HG03432 (cell line): ENCODE results near the gene RPN2.

ENCODE experiments used
- ATAC-seq: cut with Tn5 transposase; IDR thresholded peaks from one replicate; pipeline ENCODE4 v1.9.1; 2021; ENCODE audit warnings: mild to moderate bottlenecking, moderate library complexity; ENCODE audit not compliant: unreplicated experiment

RPN2 gene

DNA sequence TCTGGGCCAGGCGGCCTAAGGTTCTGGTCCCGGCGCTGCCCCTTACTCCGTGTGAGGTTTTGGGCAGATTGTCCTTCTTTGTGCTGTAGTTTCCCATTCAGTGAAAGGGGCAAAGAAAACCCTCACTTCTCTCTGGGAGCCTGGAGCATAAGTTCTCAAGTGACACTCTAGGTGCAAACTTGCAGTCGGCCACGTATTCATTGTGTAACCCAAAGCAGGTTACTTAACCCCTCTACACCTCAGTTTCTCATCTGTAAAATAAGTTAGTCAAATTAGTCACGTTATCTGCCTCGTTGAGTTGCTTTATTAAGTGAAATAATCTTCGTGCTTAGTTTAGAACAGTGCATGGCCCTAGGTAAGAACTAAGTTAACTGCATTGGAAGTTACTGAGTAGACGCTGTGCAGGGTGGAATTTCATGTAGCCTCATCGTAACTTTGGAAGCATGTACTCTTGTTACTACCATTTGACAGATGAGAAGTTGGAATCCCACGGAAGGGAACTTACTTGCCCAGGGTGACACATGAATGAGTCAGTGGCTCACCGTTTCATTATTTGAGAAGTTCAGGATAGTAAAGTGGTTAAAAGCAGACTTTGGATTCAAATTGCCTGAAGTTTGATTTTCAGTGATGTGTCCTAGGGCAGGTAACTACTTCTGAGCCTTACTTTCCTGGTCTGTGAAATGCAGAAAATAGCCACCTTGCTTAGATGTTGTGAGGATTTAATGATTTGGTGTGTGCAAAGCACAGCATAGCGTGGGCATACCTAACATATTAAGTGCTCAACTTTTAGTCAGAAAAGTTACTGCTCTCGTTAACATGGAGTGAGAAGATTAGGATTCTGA, 774 bp downstream of the RPN2 start:
- no peak for ATAC-seq

DNA sequence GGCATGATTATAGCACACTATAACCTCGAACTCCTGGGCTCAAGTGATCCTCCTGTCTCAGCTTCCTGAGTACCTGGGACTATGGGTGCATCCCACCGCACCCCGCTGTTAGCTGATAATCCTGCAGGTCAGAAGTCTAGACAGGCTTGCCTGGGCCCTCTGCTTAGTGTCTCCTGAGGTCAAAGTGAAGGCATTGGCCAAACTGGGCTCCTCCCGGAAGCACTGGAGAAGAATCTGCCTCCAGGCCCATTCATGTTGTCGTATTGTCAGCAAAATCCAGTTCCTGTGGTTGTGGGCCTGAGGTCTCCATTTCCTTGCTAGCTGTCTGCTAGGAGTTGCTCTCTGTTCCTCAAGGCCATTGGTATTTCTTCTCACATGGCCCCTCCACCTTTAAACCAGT, 6.6 kb downstream of the RPN2 start:
- no peak for ATAC-seq

DNA sequence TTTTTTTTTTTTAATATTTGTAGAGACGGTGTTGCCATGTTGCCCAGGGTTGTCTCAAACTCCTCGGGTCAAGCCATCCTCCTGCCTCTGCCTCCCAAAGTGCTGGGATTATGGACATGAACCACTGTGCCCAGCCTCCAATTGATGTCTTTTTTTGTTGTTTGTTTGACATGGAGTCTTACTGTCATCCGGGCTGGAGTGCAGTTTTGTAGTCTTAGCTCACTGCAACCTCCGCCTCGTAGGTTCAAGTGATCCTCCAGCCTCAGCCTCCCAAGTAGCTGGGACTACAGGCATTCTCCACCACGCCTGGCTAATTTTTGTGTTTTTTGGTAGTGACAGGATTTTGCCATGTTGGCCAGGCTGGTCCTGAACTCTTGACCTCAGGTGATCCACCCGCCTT, 9.7 kb downstream of the RPN2 start:
- ATAC-seq: no peak

DNA sequence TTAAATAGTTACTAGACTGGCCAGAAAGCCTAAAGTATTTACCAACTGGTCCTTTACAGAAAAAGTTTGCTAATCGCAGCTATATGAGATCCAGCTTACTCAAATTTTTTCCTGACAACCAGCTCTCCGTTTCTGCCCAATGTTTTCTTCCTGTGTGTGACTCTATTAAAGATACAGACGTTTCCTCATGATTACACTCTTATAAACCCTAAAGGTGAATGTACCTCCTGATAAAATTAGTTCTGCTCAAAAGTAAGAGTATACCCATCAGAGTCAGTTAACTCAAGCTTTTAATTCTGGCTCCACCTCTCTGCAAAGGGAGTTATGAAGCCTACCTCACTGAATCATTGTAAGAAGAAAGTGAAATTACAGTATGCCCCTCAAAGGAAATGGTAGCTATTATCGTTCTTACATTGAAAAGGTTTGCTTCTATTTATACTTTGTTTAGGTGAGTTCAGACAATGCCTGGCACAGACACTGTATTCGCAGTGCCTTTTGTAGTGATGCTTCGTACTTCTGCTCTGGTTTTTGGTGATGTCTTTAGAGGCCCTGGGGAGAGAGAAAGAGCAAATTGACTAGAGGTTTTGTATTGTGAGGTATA, 10.4 kb downstream of the RPN2 start:
- no peak for ATAC-seq

DNA sequence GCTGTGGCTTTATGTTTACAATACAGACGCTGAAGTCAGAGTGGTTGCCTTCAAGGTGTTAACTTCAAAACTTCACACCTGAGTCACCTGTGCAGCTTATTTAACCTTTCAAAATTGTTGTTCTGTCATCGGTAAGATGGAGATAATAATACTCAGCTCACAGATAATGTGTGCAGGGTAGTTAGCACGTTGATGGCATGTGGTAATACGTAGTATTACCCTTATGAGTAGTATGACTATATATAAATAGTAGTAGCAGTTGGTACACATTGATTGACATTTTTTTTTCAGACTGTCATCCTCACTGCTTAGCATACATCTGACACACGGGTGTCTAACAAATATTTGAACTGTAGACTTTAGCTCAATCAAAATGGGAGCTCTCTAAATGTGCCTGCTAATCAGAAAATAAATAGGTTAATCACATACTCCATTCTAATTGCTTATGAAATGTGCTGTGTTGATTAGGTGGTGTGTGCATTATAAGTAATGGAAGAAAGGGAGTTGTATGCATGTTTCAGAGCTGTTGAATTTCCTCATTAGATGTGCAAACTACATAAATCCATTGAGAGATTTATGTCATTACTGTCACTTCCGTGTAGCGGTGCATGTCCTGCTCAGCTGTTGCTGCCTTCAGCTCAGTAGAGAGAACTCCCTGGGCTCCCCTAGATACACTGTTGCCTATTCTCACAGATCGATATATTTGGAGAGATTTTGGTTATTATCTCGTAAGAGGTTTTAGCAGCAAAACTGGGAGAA, 11.4 kb downstream of the RPN2 start:
- no peak for ATAC-seq

DNA sequence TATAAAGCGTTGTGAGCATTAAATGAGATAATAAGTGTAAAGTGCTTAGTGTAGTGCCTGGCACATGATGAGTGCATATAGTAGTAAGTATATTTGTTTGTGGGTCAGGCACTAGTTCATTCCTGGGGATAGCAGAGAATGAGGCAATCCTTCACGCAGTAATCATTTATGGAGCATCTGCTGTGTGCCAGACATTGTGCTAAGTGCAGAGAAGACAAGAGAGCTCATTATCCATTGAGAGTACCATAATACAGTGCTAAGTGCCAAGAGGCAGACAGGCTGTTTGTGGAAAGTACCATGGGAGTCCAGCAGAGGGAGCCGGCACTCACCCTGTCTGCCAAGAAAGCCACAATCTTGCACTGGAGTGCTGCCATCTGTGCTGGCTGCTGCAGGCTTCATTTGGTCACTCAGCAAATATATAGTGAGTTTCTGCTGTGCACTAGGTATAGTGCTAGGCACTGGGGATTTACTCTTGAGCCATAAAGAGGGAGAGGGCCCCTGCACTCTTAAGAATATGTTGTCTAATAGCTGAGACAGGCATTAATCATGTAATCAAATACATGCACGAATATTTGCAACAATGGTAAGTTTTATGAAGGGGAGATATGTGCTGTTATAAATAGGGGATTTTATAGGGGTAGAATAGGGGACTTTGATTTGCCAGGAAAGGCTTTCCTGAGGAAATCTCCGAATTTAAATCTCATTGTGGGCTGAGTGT, 13.2 kb downstream of the RPN2 start:
- ATAC-seq: peak; percentile 69

DNA sequence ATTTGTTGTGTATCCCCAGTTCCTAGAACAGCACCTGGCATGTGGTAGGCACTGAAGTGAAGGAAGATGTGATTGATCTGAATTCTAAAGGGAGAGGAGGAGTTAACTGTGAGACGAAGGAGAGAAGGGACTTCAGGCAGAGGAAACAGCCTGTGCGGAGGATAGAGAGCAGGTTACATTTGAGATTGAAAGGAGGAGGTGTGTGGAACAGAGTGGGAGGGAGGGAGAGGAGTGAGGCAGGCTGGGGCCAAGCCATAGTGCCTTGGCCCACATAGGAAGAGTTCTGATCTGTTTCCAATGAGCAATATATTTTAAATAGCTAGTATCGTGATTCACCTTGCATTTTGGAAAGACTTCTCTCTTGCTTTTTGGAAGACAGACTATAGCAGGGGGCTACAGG, 14.1 kb downstream of the RPN2 start:
- ATAC-seq: no peak

DNA sequence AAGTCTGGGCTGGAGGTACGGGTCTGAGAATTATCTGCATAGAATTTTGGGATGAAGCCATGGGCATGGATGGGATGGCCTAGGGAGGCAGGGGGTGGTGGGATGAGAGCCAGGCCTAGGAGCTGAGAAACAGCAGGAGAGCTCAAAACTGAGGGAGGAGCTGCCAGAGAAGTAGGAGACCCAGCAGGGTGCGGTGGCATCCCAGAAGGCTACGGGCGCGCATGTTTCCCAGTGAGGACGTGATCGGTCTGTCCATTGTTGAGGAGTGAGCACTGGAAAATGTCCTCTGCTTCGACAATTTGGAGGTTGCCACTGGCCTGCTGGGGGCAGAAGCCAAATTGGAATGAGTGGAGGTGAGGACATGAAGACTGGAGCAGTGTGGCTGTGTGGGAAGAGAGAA, 14.7 kb downstream of the RPN2 start:
- no peak for ATAC-seq

DNA sequence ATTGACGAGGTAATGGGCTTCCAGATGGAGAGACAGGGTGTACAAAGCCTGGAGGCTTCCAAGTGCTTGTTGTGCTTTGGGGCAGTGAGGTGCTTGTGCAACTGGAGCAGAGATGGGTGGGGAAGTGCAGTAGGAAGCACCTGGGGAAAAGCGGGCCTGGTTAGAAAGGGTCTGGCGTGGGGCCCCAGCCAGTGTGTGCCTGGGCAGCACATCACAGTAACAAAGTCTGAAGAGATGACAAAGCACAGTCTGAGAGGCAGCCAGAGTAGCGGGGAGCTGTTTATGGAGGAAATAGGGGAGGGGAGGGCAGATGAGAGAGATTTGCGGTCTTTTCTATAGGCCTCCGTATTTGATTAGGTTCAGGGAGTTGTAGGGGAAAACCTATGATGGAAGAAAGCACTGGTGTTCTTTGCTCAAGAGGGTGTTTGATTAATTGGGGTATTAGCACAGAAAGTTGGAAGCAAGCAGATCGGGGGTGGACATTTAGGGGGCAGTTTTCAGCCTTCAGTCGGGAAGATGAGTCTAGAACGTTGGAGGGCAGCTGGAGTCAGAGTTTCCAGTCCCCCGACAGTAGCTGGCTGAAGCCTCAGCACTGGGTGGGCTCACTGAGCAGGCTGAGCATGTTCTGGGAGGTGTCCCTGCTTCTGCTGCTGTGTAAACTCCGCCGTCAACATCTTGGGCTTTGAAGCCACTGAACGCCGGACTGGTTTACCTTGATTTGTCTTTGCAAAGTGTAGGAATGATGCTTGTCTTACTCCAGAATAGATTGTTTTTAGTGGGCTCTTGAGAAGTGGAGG, 15.7 kb downstream of the RPN2 start:
- no peak for ATAC-seq

DNA sequence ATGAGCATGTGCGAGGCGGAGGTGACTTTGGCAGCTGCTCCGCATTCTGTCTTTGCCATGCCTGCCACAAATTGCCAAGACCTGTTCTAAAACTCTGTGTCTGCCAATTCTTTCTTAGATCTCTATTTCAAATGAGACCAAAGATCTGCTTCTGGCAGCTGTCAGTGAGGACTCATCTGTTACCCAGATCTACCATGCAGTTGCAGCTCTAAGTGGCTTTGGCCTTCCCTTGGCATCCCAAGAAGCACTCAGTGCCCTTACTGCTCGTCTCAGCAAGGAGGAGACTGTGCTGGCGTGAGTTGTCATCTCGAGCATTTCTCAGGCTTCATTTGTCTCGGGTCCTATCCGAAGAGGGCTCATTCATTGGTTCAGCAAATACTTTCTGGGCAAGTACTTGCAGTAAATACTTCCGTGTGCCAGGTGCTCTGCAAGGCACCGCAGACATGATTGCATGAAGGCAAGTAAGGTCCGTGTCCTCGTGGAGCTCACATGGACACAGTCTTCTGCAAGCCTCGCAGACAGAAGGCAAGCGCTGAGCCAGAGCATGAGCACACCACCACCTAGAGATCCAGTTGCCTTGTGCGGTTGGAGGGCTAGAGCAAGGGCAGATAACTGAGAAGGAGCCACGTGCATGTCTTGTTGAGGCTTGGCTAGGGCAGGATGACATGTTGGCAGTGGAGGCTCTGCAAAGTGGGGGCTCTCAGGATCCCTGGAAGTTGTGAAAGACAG, 20.0 kb downstream of the RPN2 start:
- ATAC-seq: no peak

DNA sequence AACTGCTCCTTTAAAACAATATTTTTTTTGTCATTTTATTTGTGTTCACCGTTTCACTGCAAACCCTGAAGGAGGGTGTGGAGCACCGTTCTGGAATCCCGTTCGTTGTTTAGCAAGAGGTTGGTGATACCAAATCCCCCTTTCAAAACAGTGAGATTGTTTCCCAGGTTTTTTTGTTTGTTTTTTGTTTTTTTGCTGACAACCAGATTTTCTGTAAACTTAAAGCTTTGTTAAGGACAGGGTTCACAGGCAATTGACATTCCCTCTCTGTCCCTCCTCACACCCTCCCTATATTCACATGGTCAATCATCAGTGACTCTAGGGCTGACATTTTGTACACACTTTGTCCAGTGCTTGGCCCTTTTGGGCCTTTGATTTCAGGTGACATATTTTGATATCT, 21.2 kb downstream of the RPN2 start:
- no peak for ATAC-seq

DNA sequence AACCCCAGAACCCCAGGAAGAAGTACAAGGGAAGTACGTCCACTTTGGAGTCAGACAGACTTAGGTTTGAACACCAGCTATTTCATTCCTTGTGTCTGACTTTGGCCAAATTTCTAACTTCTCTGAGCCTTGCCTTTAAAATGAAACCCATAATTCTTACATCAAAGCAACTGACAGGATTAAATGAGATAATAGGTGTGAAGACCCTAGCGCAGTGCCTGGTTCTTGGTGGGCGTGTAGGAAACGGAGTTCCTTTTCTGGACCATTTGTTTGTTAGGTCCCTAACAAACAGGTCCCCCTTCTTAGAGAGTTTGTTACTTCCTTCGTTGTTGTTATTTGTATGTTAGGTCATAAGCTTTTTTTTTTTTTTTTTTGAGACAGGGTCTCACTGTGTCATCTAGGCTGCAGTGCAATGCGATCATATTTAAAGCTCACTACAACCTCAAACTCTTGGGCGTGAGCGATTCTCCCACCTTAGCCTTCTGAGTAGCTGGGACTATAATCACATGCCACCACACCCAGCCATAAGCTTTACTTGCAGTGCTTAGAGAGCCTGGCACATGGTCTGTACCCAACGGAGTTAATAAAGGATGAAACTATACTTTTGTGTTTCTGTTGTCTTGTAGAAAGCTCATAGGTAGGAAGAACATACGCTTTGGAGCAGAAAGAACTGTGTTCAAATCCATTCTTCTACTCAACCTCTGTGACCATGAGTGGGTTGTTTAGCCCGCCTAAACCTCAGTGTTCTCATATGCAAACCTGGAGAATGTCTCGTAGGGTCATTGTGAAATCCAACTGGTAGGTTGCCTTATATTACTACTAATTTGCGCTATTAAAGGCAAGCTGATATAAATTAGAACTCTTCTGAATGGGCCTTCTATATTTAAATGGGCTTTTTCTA, 22.0 kb downstream of the RPN2 start:
- no peak for ATAC-seq

DNA sequence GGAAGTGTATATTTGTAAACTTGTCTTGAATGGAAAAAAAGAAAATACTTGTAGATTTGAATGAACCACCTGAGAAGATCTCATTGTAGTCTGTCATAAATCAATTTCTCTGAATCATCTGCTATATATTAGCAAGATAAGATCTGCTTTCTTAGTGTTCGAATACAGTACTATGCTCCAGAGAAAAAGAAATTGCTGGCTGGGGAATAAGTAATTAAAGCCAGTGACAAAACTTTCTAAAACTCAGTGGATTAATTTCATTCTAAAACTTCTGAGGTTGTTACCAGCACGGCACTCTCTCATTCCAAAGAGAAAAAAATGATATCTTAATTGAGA, 22.7 kb downstream of the RPN2 start:
- no peak for ATAC-seq

DNA sequence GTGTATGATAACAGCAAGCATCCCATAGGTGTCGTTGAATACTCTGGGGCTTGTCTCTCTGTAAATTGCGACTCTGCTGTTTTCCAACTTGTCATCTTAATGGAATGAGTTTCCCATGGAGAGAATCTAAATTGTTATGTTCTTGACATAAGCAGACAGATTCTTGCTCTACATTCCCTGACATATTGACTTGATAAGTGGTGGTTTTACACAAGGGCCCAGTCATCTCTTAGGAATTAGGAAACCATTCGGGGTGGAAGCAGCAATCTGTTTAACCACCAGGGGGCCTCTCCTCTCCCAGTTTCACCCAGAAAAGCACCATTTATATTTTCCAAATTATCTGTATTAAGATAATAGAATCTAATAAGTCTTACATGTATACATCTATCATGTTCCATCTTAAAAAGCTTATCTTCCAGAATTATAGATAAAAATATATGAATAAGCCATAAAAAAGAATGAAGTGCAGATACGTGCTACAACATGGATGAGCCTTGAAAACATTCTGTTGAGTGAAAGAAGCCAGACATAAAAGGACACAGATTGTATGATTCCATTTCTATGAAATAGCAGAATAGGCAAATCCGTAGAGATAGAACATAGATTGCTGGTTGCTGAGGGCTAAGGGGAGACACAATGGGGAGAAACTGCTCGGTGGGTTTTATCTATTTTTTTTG, 23.3 kb downstream of the RPN2 start:
- no peak for ATAC-seq

DNA sequence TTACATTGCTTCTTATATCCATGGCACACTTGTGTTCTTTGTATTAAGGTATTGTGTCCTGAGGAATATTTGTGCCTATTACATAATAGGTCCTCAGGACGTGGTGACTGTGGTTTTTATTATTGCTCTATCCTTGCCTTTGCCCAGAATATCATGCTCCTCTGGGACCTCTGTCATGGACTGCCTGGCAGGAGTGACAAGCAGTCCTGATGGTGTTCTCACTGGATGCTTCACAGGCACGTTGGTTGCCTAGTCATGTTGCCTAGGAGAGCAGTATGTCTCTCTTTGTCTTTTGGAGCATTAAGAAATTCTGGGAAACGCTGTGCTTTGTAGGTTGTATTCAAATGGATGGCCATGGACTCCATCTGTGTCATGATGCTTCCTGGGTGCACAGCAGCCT, 24.9 kb downstream of the RPN2 start:
- ATAC-seq: no peak

DNA sequence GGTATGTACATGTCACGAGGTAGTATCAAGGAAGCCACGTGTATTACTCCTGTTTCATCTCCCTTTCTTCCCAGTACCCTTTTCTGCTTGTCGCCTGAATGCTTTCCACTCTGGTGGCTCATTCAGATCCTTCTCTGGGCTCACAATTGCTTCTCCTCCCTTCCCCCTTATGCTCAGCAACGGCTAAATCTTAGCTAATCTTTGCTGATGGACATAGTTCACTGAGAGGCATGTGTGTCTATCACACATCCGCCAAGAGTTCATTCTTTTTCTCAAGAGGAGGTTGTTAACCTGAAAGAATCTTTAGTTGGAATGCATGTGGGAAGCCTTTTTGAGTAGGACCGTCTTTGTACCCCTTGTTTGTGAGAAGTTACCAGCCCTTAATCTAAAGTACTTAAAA, 26.0 kb downstream of the RPN2 start:
- ATAC-seq: no peak

DNA sequence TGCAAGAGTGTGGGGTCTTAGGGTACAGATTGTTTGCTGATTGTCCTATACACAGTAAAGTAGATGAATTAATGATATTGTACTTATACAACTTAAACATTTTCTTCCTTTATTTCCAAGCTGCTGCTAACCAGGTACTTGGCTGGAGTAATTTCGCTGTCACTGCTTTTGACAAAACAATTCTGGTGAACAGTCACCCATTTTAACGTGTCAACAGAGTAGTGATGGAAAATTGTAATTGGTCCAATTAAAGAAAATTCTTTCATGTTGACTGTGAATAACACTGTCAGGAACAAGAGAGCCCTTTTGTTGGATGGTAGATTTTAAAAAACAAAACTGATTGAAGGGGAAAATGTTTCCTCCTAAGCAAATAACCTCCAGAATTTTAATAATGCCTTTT, 26.7 kb downstream of the RPN2 start:
- ATAC-seq: no peak

DNA sequence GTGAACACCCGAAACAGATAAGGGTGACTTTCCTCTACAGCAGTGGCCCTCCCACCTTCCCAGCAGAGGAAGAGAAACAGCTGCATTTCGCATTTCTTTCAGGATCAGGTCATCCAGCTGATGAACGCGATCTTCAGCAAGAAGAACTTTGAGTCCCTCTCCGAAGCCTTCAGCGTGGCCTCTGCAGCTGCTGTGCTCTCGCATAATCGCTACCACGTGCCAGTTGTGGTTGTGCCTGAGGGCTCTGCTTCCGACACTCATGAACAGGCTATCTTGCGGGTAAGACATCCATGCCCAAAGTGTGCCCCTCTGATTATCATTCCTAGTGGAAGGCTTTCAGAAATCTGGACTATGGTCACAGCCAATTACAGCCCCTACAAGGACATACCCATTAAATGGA, 28.0 kb downstream of the RPN2 start:
- ATAC-seq: no peak
